K562 (cell line): Measurements from ENCODE around the gene BMAL1. TPM values are rescaled to one million over a fixed set of nuclear protein-coding genes. Genes with fewer than 3 reads are reported as not detected.
A peak's percentile ranks its signal among the peaks of the same experiment; 100 is the strongest.

Experiments
- ASH1L ChIP-seq: fragments of 450-650 bp; IDR thresholded peaks from 2 replicates; pipeline ENCODE4 v1.6.1; 2018; ENCODE audit warnings: borderline replicate concordance, mild to moderate bottlenecking, low read depth; ENCODE audit not compliant: partially characterized antibody
- ATF6 ChIP-seq: sonication (generic); formaldehyde crosslinking; IDR thresholded peaks from 2 replicates; pipeline ENCODE4 v1.4.0; 2020; ENCODE audit warnings: mild to moderate bottlenecking, missing genetic modification reagents
- BACH1 ChIP-seq: fragments of 200-800 bp; sonication (Bioruptor generic); IDR thresholded peaks from 2 replicates; pipeline ENCODE4 v1.6.1; 2016; ENCODE audit warnings: missing genetic modification characterization, missing compliant biosample characterization
- GTF2B ChIP-seq: IDR thresholded peaks from 2 replicates; pipeline ENCODE4 v1.6.1; 2011; ENCODE audit not compliant: insufficient read length; ENCODE audit errors: extremely low read depth
- HDAC2 ChIP-seq: fragments of 450-650 bp; IDR thresholded peaks from 2 replicates; pipeline ENCODE4 v1.6.1; 2016; ENCODE audit warnings: mild to moderate bottlenecking
- HOMEZ ChIP-seq: fragments of 250-450 bp; sonication (Bioruptor Pico); IDR thresholded peaks from 2 replicates; pipeline ENCODE4 v1.4.0; 2020; ENCODE audit warnings: mild to moderate bottlenecking, moderate library complexity
- KHSRP ChIP-seq: fragments of 450-650 bp; IDR thresholded peaks from 2 replicates; pipeline ENCODE4 v1.6.1; 2017
- MLX ChIP-seq, 2 experiments: fragments of 450-650 bp in 1 of 2; sonication (generic) in 1 of 2; formaldehyde crosslinking; conservative IDR thresholded peaks; 2 replicates each; pipeline versions ENCODE4 v1.4.0 to v1.8.1; 2020 to 2022; ENCODE audit warnings: mild to moderate bottlenecking in 1 of 2, missing genetic modification reagents in 1 of 2
- MTA1 ChIP-seq: fragments of 450-650 bp; IDR thresholded peaks from 2 replicates; pipeline ENCODE4 v1.6.1; 2017; ENCODE audit warnings: borderline replicate concordance
- NBN ChIP-seq: fragments of 450-650 bp; IDR thresholded peaks from 2 replicates; pipeline ENCODE4 v1.6.1; 2016; ENCODE audit warnings: low read depth, mild to moderate bottlenecking
- NCOA6 ChIP-seq: fragments of 450-650 bp; IDR thresholded peaks from 2 replicates; pipeline ENCODE4 v1.6.1; 2017; ENCODE audit warnings: mild to moderate bottlenecking
- NRF1 ChIP-seq, 2 experiments: fragments of 450-650 bp; IDR thresholded peaks in 1 of 2; conservative IDR thresholded peaks in 1 of 2; 2 replicates each; pipeline ENCODE4 v1.6.1; 2014; ENCODE audit warnings: mild to moderate bottlenecking in 2 of 2
- POLR3A ChIP-seq: IDR thresholded peaks from 2 replicates; pipeline ENCODE4 v1.6.1; 2011; ENCODE audit warnings: borderline replicate concordance, mild to moderate bottlenecking, moderate library complexity; ENCODE audit not compliant: insufficient read length, insufficient read depth; ENCODE audit errors: extremely low read depth
- RHOXF2B ChIP-seq: fragments of 250-450 bp; sonication (Bioruptor Pico); conservative IDR thresholded peaks from 2 replicates; pipeline ENCODE4 v1.5.1; 2021
- RUNX1 ChIP-seq: sonication (generic); IDR thresholded peaks from 2 replicates; pipeline ENCODE4 v1.6.1; 2016; ENCODE audit warnings: antibody characterized with exemption, low read depth
- SMARCB1 ChIP-seq: IDR thresholded peaks from 2 replicates; pipeline ENCODE4 v1.6.1; 2011; ENCODE audit warnings: improper control_type of control experiment, low read depth; ENCODE audit not compliant: insufficient read length
- TEAD4 ChIP-seq, 2 experiments: sonication (generic) in 1 of 2; formaldehyde crosslinking in 1 of 2; IDR thresholded peaks; 2 replicates each; pipeline versions ENCODE4 v1.6.1 to v1.8.0; 2012 to 2022; ENCODE audit warnings: borderline replicate concordance in 1 of 2, inconsistent platforms in 1 of 2, low read length in 1 of 2, mild to moderate bottlenecking in 1 of 2, missing genetic modification reagents in 1 of 2
- TRIM24 ChIP-seq, 2 experiments: fragments of 450-650 bp; IDR thresholded peaks; 2 replicates each; pipeline ENCODE4 v1.6.1; 2016
- ZNF197 ChIP-seq: fragments of 200-800 bp; sonication (Bioruptor generic); IDR thresholded peaks from 2 replicates; pipeline ENCODE4 v1.6.1; 2016; ENCODE audit warnings: low read depth, missing genetic modification characterization, missing compliant biosample characterization
- polyA plus RNA-seq, 8 experiments: library from polyadenylated mRNA; depleted of rRNA in 4 of 8; stranded (reverse) in 5 of 8; unstranded in 3 of 8; fragments of >200 nt; fragmentation: Nextera tagmentation in 2 of 8; fragmentation: Illumina TruSeq in 1 of 8; extraction: Ambion mirVana in 2 of 8; extraction: Trizol in 1 of 8; gene quantifications; 2 replicates each; pipeline versions ENCODE4 v1.2.1 to v1.2.3, GENCODE V29; 2011 to 2014; ENCODE audit warnings: inconsistent platforms in 1 of 8, missing spikeins in 1 of 8
- total RNA-seq, 7 experiments: library from RNA; depleted of rRNA in 6 of 7; stranded (reverse); fragments of >200 nt in 6 of 7; fragmentation: Illumina TruSeq in 2 of 7; extraction: Trizol in 2 of 7; gene quantifications; 2 replicates each; pipeline versions ENCODE4 v1.2.1 to v1.2.3, GENCODE V29; 2011 to 2021; ENCODE audit warnings: low replicate concordance in 1 of 7
- TF ChIP-seq, protein P1 (sequence below): fragments of 450-650 bp; IDR thresholded peaks from 2 replicates; pipeline ENCODE4 v1.6.1; 2018; ENCODE audit not compliant: partially characterized antibody

The BMAL1 gene
- total and polyA plus RNA-seq, 9 of the 15 experiments (the other 6 are each of a cell fraction or from before 2014, with no cell fraction given), result 0.14 to 2.4 (median 0.64) TPM

DNA sequence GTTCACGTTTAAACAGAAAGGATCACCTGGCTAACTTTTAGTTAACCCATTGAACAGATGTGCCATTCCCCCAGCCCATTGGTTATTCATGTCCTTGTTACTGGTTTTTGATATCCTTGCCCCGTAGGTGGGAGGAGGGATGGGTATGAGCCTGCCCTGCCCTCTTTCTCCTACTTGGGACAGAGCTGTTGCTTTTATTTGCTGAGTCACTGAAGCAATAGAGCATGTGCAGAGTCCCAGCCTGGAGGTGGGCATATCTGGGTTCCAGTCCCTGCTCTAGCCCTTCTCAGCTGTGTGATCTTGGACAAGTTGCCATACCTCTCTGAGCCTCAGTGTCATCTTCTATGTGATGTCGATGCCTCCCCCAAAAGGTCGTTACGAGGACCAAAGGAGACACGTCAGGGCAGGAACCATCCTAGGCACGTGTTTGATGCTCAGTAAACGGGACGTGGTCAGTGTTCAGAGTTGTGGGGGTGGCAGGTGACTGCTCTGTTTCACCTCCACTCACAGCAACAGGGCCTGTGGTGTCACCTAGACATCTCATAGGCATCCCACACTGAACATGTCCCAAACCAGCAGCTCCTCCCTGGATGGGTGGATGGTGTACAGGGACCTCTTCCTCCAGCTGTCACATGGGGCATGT, 61.0 kb downstream of the BMAL1 start (continued):
- TF ChIP-seq HOMEZ (no peak), SMARCB1 (no peak), MLX (CRISPR knock-in tag; conservative IDR thresholded peaks at IDR 0.05) (no peak), NCOA6 (no peak), MTA1 (no peak), NRF1 (conservative IDR thresholded peaks at IDR 0.05 in 1 of 2, IDR thresholded peaks at IDR 0.05 in 1 of 2) (peak; percentile 45 to 66; a peak in 3 of 4 replicates), POLR3A (no peak), HDAC2 (no peak), GTF2B (no peak), ZNF197 (CRISPR knock-in tag) (no peak), RUNX1 (no peak), KHSRP (no peak), TEAD4 (IDR thresholded peaks at IDR 0.05; ENCODE audit: low read length) (no peak), TEAD4 (CRISPR knock-in tag; IDR thresholded peaks at IDR 0.05; ENCODE audit: borderline replicate concordance) (no peak), ASH1L (no peak), NBN (no peak), ATF6 (CRISPR knock-in tag) (no peak), TRIM24 (IDR thresholded peaks at IDR 0.05) (no peak), BACH1 (tag) (peak; percentile 35; the same call in 1 of the 2 replicates), RHOXF2B (CRISPR knock-in tag) (no peak)
- TF ChIP-seq, protein P1, sequence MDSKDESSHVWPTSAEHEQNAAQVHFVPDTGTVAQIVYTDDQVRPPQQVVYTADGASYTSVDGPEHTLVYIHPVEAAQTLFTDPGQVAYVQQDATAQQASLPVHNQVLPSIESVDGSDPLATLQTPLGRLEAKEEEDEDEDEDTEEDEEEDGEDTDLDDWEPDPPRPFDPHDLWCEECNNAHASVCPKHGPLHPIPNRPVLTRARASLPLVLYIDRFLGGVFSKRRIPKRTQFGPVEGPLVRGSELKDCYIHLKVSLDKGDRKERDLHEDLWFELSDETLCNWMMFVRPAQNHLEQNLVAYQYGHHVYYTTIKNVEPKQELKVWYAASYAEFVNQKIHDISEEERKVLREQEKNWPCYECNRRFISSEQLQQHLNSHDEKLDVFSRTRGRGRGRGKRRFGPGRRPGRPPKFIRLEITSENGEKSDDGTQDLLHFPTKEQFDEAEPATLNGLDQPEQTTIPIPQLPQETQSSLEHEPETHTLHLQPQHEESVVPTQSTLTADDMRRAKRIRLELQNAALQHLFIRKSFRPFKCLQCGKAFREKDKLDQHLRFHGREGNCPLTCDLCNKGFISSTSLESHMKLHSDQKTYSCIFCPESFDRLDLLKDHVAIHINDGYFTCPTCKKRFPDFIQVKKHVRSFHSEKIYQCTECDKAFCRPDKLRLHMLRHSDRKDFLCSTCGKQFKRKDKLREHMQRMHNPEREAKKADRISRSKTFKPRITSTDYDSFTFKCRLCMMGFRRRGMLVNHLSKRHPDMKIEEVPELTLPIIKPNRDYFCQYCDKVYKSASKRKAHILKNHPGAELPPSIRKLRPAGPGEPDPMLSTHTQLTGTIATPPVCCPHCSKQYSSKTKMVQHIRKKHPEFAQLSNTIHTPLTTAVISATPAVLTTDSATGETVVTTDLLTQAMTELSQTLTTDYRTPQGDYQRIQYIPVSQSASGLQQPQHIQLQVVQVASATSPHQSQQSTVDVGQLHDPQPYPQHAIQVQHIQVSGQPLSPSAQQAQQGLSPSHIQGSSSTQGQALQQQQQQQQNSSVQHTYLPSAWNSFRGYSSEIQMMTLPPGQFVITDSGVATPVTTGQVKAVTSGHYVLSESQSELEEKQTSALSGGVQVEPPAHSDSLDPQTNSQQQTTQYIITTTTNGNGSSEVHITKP, result peak; percentile 55
